Thyroid gland (tissue), 4 donors: ENCODE results near the gene PRDX1. TPM values are rescaled to one million over a fixed set of nuclear protein-coding genes. Genes with fewer than 3 reads are reported as not detected.
"Not testable (repeated sequence)": the region's sequence is repeated elsewhere in the genome, so short reads cannot be mapped to it uniquely, and the experiment has no call there.

Experiments used
- DNase-seq, 2 donors: peaks; one replicate each; pipeline ENCODE4 v3.0.0-alpha.2; 2019
- H3K27ac ChIP-seq, 3 donors: fragments of 200-600 bp; sonication (generic); 1 replicate in 2 of 3; 2 replicates in 1 of 3; pipeline ENCODE4 v1.5.1; 2016 to 2019; ENCODE audit warnings: mild to moderate bottlenecking in 1 of 3, moderate library complexity in 1 of 3
- H3K27me3 ChIP-seq: fragments of 200-600 bp; sonication (generic); one replicate; pipeline ENCODE4 v1.5.1; 2019
- H3K36me3 ChIP-seq, 2 donors: fragments of 200-600 bp; sonication (generic); one replicate each; pipeline ENCODE4 v1.5.1; 2016 to 2019
- H3K4me1 ChIP-seq, 2 donors: fragments of 200-600 bp; sonication (generic); one replicate each; pipeline ENCODE4 v1.5.1; 2017 to 2019
- H3K4me3 ChIP-seq, 3 donors: fragments of 200-600 bp; sonication (generic); replicated peaks in 1 of 3; 1 replicate in 2 of 3; 2 replicates in 1 of 3; pipeline ENCODE4 v1.5.1; 2016; ENCODE audit warnings: mild to moderate bottlenecking in 1 of 3
- H3K9me3 ChIP-seq: fragments of 200-600 bp; sonication (generic); one replicate; pipeline ENCODE4 v1.5.1; 2017
- CTCF ChIP-seq, 6 experiments: fragments of 200-600 bp in 3 of 6; fragments of 450-650 bp in 3 of 6; sonication (generic) in 3 of 6; IDR thresholded peaks; one replicate each; pipeline ENCODE4 v1.5.1; 2016 to 2019; ENCODE audit warnings: antibody characterized with exemption in 6 of 6, mild to moderate bottlenecking in 2 of 6, inconsistent platforms in 1 of 6, moderate library complexity in 1 of 6
- POLR2A ChIP-seq, 2 donors: fragments of 450-650 bp; IDR thresholded peaks; one replicate each; pipeline ENCODE4 v1.6.1; 2017; ENCODE audit warnings: antibody characterized with exemption in 2 of 2, mild to moderate bottlenecking in 2 of 2, moderate library complexity in 1 of 2
- WGBS, 2 donors: methylation state at CpG; one replicate each; pipeline ENCODE4 v1.1.5; 2017; 5-methylcytosine and 5-hydroxymethylcytosine counted together
- intact Hi-C: fragments of 100-400 bp; cut with DNase I; formaldehyde crosslinking; loops from one replicate; pipeline ENCODE4 v1.15.1; 2023
- total RNA-seq, 4 donors: library from RNA; depleted of rRNA; stranded (reverse); fragments of >200 nt; gene quantifications; one replicate each; pipeline ENCODE4 v1.2.3, GENCODE V29; 2016

The PRDX1 gene
- total RNA-seq, 4 donors from 2014 or later, result 872 to 1,202 (median 1,015) TPM

GRCh38 chr1:45492691-45493090 is 29.0 kb downstream of the PRDX1 start:
- no peak for TF ChIP-seq CTCF (IDR thresholded peaks at IDR 0.05)
- no peak for TF ChIP-seq POLR2A (IDR thresholded peaks at IDR 0.05)
- WGBS, 2 donors, result 88 to 93% methylated on average over 3 of the region's 3 CpGs

GRCh38 chr1:45491487-45492260 is 30.0 kb downstream of the PRDX1 start:
- Histone ChIP-seq H3K27ac (no peak overlapping the region), H3K4me1 (peaks cover 0 to 5% of the 10 kb centered on the region in 2 donors), H3K36me3 (no peaks in the 10 kb centered on the region), H3K4me3 (peak overlapping the region in 1 of 3 donors; percentile 9), H3K9me3 (no peaks in the 10 kb centered on the region), H3K27me3 (no peaks in the 10 kb centered on the region)
- WGBS, 2 donors, result 42 to 43% methylated on average over 18 to 19 of the region's 19 CpGs
- no peak for DNase-seq
- intact Hi-C loops, result loop anchor here (2.0 to 5.0 kb wide), 2 partner anchors 131 to 189 kb away; no protein-coding TSS in a partner anchor
- TF ChIP-seq CTCF (IDR thresholded peaks at IDR 0.05), result no peak

More at GRCh38 chr1:45492691-45493090, 29.0 kb downstream of the PRDX1 start:
- no peaks in the 10 kb centered on the region for H3K9me3 ChIP-seq
- no peaks in the 10 kb centered on the region for H3K27me3 ChIP-seq
- H3K4me3 ChIP-seq, result no peak overlapping the region
- H3K27ac ChIP-seq, result no peak overlapping the region
- peaks cover 0 to 5% of the 10 kb centered on the region in 2 donors for H3K4me1 ChIP-seq
- no peaks in the 10 kb centered on the region for H3K36me3 ChIP-seq
- DNase-seq, result no peak
- intact Hi-C loops, result loop anchor here (2.0 to 5.0 kb wide), 2 partner anchors 132 to 190 kb away; no protein-coding TSS in a partner anchor

- DNase-seq, result peak; percentile 98
- 1% methylated on average over 30 to 40 of the region's 64 CpGs for WGBS, 2 donors
Measured at GRCh38 chr1:45490626-45491486, 30.8 kb downstream of the PRDX1 start, which contains the start of gene TESK2. TSS of gene TESK2 (minus strand) at chr1:45491163. CDS start at chr1:45457785, 33,378 bp downstream.

GRCh38 chr1:45490121-45490625 is 31.5 kb downstream of the PRDX1 start:
- peak overlapping the region; percentile 63 to 71 (median 70) for H3K4me3 ChIP-seq
- DNase-seq, result peak in 1 of 2 donors; percentile 12
- no peaks in the 10 kb centered on the region for H3K9me3 ChIP-seq
- H3K4me1 ChIP-seq, result peaks cover 0 to 5% of the 10 kb centered on the region in 2 donors
- 2 to 3% methylated on average over 17 of the region's 17 CpGs for WGBS, 2 donors
- no peak for TF ChIP-seq CTCF (IDR thresholded peaks at IDR 0.05)
- no peak for TF ChIP-seq POLR2A (IDR thresholded peaks at IDR 0.05)
- H3K27ac ChIP-seq, result peak overlapping the region in 2 of 3 donors; percentile 58 to 73
- intact Hi-C loops, result loop anchor here (5.0 kb wide), 1 partner anchor 188 kb away; no protein-coding TSS in a partner anchor
- H3K36me3 ChIP-seq, result no peaks in the 10 kb centered on the region
- no peaks in the 10 kb centered on the region for H3K27me3 ChIP-seq

More at GRCh38 chr1:45490626-45491486, 30.8 kb downstream of the PRDX1 start, which contains the start of gene TESK2:
- H3K4me1 ChIP-seq, result peaks cover 0 to 5% of the 10 kb centered on the region in 2 donors
- H3K27ac ChIP-seq, result peak within 1 kb of the TSS; percentile 41 to 73 (median 58)
- intact Hi-C loops, result loop anchor here (5.0 kb wide), 1 partner anchor 189 kb away; no protein-coding TSS in a partner anchor
- no peaks in the 10 kb centered on the region for H3K36me3 ChIP-seq
- TF ChIP-seq CTCF (IDR thresholded peaks at IDR 0.05) (peak in 2 of 6 experiments; percentile 3 to 46), POLR2A (IDR thresholded peaks at IDR 0.05) (peak in 1 of 2 donors; percentile 98)
- H3K9me3 ChIP-seq, result no peaks in the 10 kb centered on the region
- peak within 1 kb of the TSS; percentile 63 to 71 (median 70) for H3K4me3 ChIP-seq
- no peaks in the 10 kb centered on the region for H3K27me3 ChIP-seq

- 67 to 77% methylated on average over 14 of the region's 14 CpGs for WGBS, 2 donors
- H3K4me3 ChIP-seq, H3K36me3 ChIP-seq, H3K27me3 ChIP-seq, intact Hi-C loops, H3K9me3 ChIP-seq, H3K27ac ChIP-seq, DNase-seq, H3K4me1 ChIP-seq: not testable (repeated sequence)
Measured at GRCh38 chr1:45489379-45489778, 32.3 kb downstream of the PRDX1 start.
